Hepatocyte (in vitro differentiated cells): ENCODE measurements around the gene ZNHIT2. TPM values are rescaled to one million over a fixed set of nuclear protein-coding genes. Genes with fewer than 3 reads are reported as not detected.

Experiments used
- DNase-seq: peaks from one replicate; pipeline ENCODE4 v3.0.0-alpha.2; 2016; ENCODE audit warnings: low spot score
- H2AFZ ChIP-seq: fragments of 200-600 bp; sonication (generic); 2 replicates; pipeline ENCODE4 v1.6.0; 2016; ENCODE audit warnings: antibody characterized with exemption, mild to moderate bottlenecking
- H3K27ac ChIP-seq: fragments of 200-600 bp; sonication (generic); 2 replicates; pipeline ENCODE4 v1.5.1; 2016; ENCODE audit warnings: mild to moderate bottlenecking
- H3K27me3 ChIP-seq: fragments of 200-600 bp; sonication (generic); 2 replicates; pipeline ENCODE4 v1.6.1; 2016
- H3K36me3 ChIP-seq: fragments of 200-600 bp; sonication (generic); replicated peaks from 2 replicates; pipeline ENCODE4 v1.5.1; 2016; ENCODE audit warnings: low read depth; ENCODE audit not compliant: insufficient read depth
- H3K4me1 ChIP-seq: fragments of 200-600 bp; sonication (generic); 2 replicates; pipeline ENCODE4 v1.5.1; 2016; ENCODE audit warnings: mild to moderate bottlenecking, moderate library complexity; ENCODE audit not compliant: insufficient read depth
- H3K4me2 ChIP-seq: fragments of 200-600 bp; sonication (generic); 2 replicates; pipeline ENCODE4 v1.6.0; 2016
- H3K4me3 ChIP-seq: fragments of 200-600 bp; sonication (generic); 2 replicates; pipeline ENCODE4 v1.5.1; 2016; ENCODE audit warnings: mild to moderate bottlenecking
- H3K79me2 ChIP-seq: fragments of 200-600 bp; sonication (generic); 2 replicates; pipeline ENCODE4 v1.6.0; 2017; ENCODE audit warnings: mild to moderate bottlenecking
- H3K9me2 ChIP-seq: fragments of 200-600 bp; sonication (generic); replicated peaks from 2 replicates; pipeline ENCODE4 v1.6.0; 2017; ENCODE audit warnings: mild to moderate bottlenecking; ENCODE audit not compliant: insufficient read depth
- H3K9me3 ChIP-seq: fragments of 200-600 bp; sonication (generic); 2 replicates; pipeline ENCODE4 v1.5.1; 2016; ENCODE audit warnings: low read depth, mild to moderate bottlenecking
- H4K20me1 ChIP-seq: fragments of 200-600 bp; sonication (generic); 2 replicates; pipeline ENCODE4 v1.6.0; 2016; ENCODE audit warnings: mild to moderate bottlenecking; ENCODE audit not compliant: insufficient read depth, poor library complexity, severe bottlenecking
- EZH2 ChIP-seq: fragments of 200-600 bp; sonication (generic); IDR thresholded peaks from 2 replicates; pipeline ENCODE4 v1.6.1; 2016; ENCODE audit warnings: antibody characterized with exemption, mild to moderate bottlenecking, borderline replicate concordance
- EZH2phosphoT487 ChIP-seq: fragments of 200-600 bp; sonication (generic); IDR thresholded peaks from one replicate; pipeline ENCODE4 v1.6.1; 2018; ENCODE audit warnings: antibody characterized with exemption, mild to moderate bottlenecking, low read depth, moderate library complexity; ENCODE audit not compliant: unreplicated experiment, severe bottlenecking
- WGBS: methylation state at CpG from one replicate; pipeline ENCODE4 v1.1.6; 2016; ENCODE audit warnings: low lambda C conversion rate; ENCODE audit errors: missing lambda C conversion rate; 5-methylcytosine and 5-hydroxymethylcytosine counted together
- polyA plus RNA-seq: library from polyadenylated mRNA; unstranded; fragments of >200 nt; fragmentation: Nextera tagmentation; extraction: Ambion mirVana; gene quantifications from 2 replicates; pipeline ENCODE4 v1.2.1, GENCODE V29; 2016
- total RNA-seq: library from RNA; depleted of rRNA; stranded (reverse); fragments of >200 nt; gene quantifications from 2 replicates; pipeline ENCODE4 v1.2.3, GENCODE V29; 2014
- TF ChIP-seq, protein P1 (sequence below): fragments of 200-600 bp; sonication (generic); IDR thresholded peaks from 2 replicates; pipeline ENCODE4 v1.5.1; 2016; ENCODE audit warnings: antibody characterized with exemption, mild to moderate bottlenecking; ENCODE audit not compliant: poor library complexity

Gene ZNHIT2
- total RNA-seq (8.3 and 13.5 TPM in 2 replicates), polyA plus RNA-seq (22.1 and 23.7 TPM in 2 replicates)

DNA sequence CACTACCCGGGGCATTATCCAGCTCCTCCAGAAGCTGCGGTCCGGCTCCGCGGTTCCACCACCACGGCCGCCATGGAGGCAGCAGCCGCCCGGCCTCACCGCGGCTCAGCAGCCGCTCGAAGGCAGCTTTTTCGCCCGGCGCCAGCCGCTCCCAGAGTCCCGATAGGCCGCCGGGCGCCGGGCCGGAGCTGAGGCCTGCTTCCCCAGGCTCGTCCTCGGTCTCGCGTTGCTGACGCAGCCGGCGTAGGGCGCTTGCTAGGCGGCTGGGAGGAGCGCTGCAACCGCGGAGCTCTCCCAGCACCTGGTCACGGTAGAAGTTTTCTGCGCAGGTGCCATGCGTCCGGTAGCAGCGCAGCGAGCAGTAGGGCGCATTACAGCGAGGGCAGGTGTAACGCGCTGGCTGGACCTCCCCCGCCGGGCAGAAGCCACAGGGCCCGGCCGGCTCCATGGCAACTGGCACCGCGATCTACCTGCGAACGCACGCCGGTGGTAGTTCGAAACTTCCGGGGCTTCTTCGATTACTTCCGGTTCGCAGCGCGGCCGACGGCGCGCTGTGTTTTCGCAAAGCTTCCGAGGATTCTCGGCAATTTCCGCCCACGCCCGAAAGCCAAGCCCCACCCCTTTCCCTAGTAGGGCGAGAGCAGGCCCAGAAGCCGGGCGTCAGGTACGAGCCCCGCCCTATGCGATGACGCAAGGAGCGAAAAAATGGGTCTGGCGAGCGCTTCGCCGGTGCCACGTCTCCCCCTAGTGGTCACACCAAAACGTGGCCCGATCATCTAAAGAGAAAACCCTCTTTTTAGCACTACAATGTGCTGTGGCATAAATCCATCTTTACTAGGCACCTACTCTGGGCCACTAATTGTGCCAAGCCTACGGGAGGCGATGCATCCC, at the start of gene ZNHIT2:
ZNHIT2 (minus strand) TSS at position 496 of the 891 bp plus-strand sequence; CDS start at position 448, 48 bp downstream.
- Histone ChIP-seq H3K79me2 (peaks cover 69% of the 10 kb centered on the region), H3K27me3 (no peaks in the 10 kb centered on the region), H3K4me3 (peak within 1 kb of the TSS; percentile 52), H3K4me1 (peaks cover 32% of the 10 kb centered on the region), H2AFZ (no peak within 1 kb of the TSS), H3K9me3 (no peaks in the 10 kb centered on the region), H3K9me2 (no peaks in the 10 kb centered on the region), H4K20me1 (no peaks in the 10 kb centered on the region), H3K36me3 (peaks cover 2% of the 10 kb centered on the region), H3K4me2 (peak within 1 kb of the TSS; percentile 87), H3K27ac (peak within 1 kb of the TSS; percentile 82)
- no peak for TF ChIP-seq EZH2phosphoT487
- TF ChIP-seq, protein P1, sequence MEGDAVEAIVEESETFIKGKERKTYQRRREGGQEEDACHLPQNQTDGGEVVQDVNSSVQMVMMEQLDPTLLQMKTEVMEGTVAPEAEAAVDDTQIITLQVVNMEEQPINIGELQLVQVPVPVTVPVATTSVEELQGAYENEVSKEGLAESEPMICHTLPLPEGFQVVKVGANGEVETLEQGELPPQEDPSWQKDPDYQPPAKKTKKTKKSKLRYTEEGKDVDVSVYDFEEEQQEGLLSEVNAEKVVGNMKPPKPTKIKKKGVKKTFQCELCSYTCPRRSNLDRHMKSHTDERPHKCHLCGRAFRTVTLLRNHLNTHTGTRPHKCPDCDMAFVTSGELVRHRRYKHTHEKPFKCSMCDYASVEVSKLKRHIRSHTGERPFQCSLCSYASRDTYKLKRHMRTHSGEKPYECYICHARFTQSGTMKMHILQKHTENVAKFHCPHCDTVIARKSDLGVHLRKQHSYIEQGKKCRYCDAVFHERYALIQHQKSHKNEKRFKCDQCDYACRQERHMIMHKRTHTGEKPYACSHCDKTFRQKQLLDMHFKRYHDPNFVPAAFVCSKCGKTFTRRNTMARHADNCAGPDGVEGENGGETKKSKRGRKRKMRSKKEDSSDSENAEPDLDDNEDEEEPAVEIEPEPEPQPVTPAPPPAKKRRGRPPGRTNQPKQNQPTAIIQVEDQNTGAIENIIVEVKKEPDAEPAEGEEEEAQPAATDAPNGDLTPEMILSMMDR: peak; percentile 95
- DNase-seq: peak; percentile 100
- 1% methylated on average over 87 of the region's 89 CpGs for WGBS

DNA sequence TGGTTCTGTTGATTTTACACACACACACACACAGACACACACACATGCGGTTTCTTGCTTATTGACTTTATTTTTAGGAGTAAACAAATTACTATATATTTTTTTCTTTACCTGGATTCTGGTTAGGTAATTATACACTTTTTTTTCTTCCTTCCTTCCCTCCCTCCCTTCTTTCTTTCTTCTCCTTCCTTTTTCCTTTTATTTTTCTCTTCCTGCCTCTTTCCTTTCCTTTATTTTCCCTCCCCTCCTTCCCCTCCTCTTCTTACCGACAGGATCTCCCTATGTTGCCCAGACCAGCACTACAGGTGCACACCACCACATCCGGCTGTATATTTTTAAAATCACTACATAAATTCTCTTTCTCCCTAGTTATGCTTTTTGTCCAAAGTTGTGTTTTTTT, 49.4 kb upstream of the ZNHIT2 start:
- H3K4me3 ChIP-seq: no peak overlapping the region

DNA sequence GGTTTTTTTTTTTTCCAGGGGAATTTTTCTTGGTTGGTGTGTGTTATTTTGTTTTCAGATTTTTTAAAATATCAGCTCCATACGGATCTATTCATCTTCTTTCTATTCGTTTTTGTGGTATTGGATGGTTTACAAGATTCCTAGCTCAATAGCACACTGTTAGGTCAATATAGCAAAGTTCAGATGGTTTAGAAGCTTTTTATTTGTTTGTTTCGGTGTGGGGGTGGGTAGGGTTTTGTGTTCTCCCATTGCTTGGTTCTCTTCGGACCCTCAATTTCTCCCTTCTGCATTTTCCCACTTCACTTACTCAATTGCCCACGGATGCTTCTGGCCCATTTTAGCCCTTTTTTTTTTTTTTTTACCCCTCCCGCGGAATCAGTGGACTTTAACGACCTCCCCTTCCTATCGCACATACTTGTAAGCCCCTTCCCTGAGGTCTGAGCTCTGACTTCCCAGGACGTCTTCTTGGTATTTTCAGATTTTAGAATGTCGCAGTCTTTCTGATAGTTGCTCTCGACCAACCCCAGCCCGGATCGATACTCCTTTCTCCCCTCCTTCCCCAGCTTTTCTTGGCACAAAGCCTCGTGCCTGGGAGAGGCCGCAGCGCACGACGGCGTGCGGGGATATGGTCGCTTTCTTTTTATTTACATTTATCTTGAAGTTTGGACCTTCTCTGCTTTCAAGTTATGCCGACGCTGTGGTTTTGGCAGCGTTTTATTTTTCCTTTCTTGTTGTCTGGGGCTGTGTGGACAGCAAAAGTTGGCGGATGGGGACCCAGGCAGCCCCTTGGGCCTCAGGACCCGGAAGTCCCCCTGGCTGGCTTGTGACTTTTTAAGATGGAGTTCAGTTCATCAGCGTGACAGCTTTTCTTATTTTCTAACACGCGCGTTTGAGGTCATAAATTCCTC, 48.2 kb upstream of the ZNHIT2 start:
- Histone ChIP-seq H2AFZ (no peak overlapping the region), H3K4me1 (no peaks in the 10 kb centered on the region), H3K4me3 (no peak overlapping the region), H3K27ac (no peak overlapping the region), H4K20me1 (no peaks in the 10 kb centered on the region), H3K36me3 (no peaks in the 10 kb centered on the region), H3K9me3 (no peaks in the 10 kb centered on the region), H3K4me2 (no peak overlapping the region), H3K9me2 (no peaks in the 10 kb centered on the region), H3K79me2 (no peaks in the 10 kb centered on the region), H3K27me3 (no peaks in the 10 kb centered on the region)
- no peak for DNase-seq
- no peak for TF ChIP-seq EZH2phosphoT487
- TF ChIP-seq, protein P1: no peak
- no peak for TF ChIP-seq EZH2
- WGBS: 76% methylated on average over 31 of the region's 31 CpGs

More for the DNA sequence above, 49.4 kb upstream of the ZNHIT2 start:
- Histone ChIP-seq H3K9me3 (no peaks in the 10 kb centered on the region), H3K79me2 (no peaks in the 10 kb centered on the region), H3K36me3 (no peaks in the 10 kb centered on the region), H3K27ac (no peak overlapping the region), H2AFZ (no peak overlapping the region), H3K27me3 (no peaks in the 10 kb centered on the region), H3K9me2 (no peaks in the 10 kb centered on the region), H3K4me2 (no peak overlapping the region), H3K4me1 (no peaks in the 10 kb centered on the region), H4K20me1 (no peaks in the 10 kb centered on the region)
- TF ChIP-seq EZH2 (no peak), EZH2phosphoT487 (no peak)
- TF ChIP-seq, protein P1: no peak
- DNase-seq: no peak
- 97% methylated on average over 3 of the region's 3 CpGs for WGBS
